ENCODE results near the gene U2SURP. TPM values are rescaled to one million over a fixed set of nuclear protein-coding genes. Genes with fewer than 3 reads are reported as not detected.
"Not testable (repeated sequence)": the region's sequence is repeated elsewhere in the genome, so short reads cannot be mapped to it uniquely, and the experiment has no call there.

U2SURP gene
- total and polyA plus RNA-seq, 5 experiments from 2014 or later = 110 to 169 (median 131) TPM

GRCh38 chr3:143066033-143066432 lies 64.7 kb downstream of the U2SURP start:
- Mint-ChIP-seq H3K36me3 (peaks cover 0 to 5% (median 5%) of the 10 kb centered on the region in 3 donors), H3K4me1 (peaks cover 0 to 8% (median 3%) of the 10 kb centered on the region in 4 donors), H3K27ac (peak overlapping the region in 2 of 10 donors; percentile 13 to 20), H3K4me3 (no peak overlapping the region), H3K27me3 (no peaks in the 10 kb centered on the region), H3K9me3 (no peaks in the 10 kb centered on the region)
- ATAC-seq = no peak
- DNase-seq = no peak
- POLR2A ChIA-PET = no interaction called here

GRCh38 chr3:143067201-143067600 lies 65.8 kb downstream of the U2SURP start:
- Mint-ChIP-seq H3K4me1 (peaks cover 0 to 8% (median under 1%) of the 10 kb centered on the region in 4 donors), H3K4me3 (no peak overlapping the region), H3K27me3 (no peaks in the 10 kb centered on the region), H3K36me3 (no peaks in the 10 kb centered on the region), H3K9me3 (no peaks in the 10 kb centered on the region), H3K27ac (no peak overlapping the region)
- POLR2A ChIA-PET = no interaction called here
- no peak for DNase-seq
- no peak for ATAC-seq

- ATAC-seq = no peak
These were observed 66.7 kb downstream of the U2SURP start for GRCh38 chr3:143068059-143068458.

GRCh38 chr3:143070977-143071551 lies 69.7 kb downstream of the U2SURP start:
- POLR2A ChIA-PET = interaction anchor here (0.5 kb wide), 1 partner anchor 66 kb away, joined by 4 read pairs; no protein-coding TSS in a partner anchor
- no peaks in the 10 kb centered on the region for H3K36me3 Mint-ChIP-seq
- no peaks in the 10 kb centered on the region for H3K27me3 Mint-ChIP-seq
- no peaks in the 10 kb centered on the region for H3K9me3 Mint-ChIP-seq
- H3K4me1 Mint-ChIP-seq = peaks cover 0 to 3% (median 0%) of the 10 kb centered on the region in 4 donors
- H3K4me3 Mint-ChIP-seq = no peak overlapping the region
- DNase-seq = no peak
- ATAC-seq = no peak
- H3K27ac Mint-ChIP-seq = no peak overlapping the region

More at GRCh38 chr3:143068059-143068458, 66.7 kb downstream of the U2SURP start:
- POLR2A ChIA-PET = no interaction called here
- H3K9me3 Mint-ChIP-seq = no peaks in the 10 kb centered on the region
- H3K27me3 Mint-ChIP-seq = no peaks in the 10 kb centered on the region
- no peak for DNase-seq
- H3K36me3 Mint-ChIP-seq = no peaks in the 10 kb centered on the region
- no peak overlapping the region for H3K4me3 Mint-ChIP-seq
- H3K4me1 Mint-ChIP-seq = peaks cover 0 to 8% (median under 1%) of the 10 kb centered on the region in 4 donors
- H3K27ac Mint-ChIP-seq = no peak overlapping the region

GRCh38 chr3:143071776-143072175 lies 70.4 kb downstream of the U2SURP start:
- Mint-ChIP-seq H3K27me3 (no peaks in the 10 kb centered on the region), H3K36me3 (no peaks in the 10 kb centered on the region), H3K27ac (no peak overlapping the region), H3K4me1 (peaks cover 0 to 3% (median 0%) of the 10 kb centered on the region in 4 donors), H3K9me3 (no peaks in the 10 kb centered on the region), H3K4me3 (no peak overlapping the region)
- ATAC-seq = no peak
- POLR2A ChIA-PET = interaction anchor here (0.5 kb wide), 1 partner anchor 67 kb away, joined by 4 read pairs; no protein-coding TSS in a partner anchor
- no peak for DNase-seq

GRCh38 chr3:143072298-143073020 lies 71.1 kb downstream of the U2SURP start:
- DNase-seq, H3K4me3 Mint-ChIP-seq, H3K4me1 Mint-ChIP-seq, H3K36me3 Mint-ChIP-seq, ATAC-seq, POLR2A ChIA-PET, H3K9me3 Mint-ChIP-seq, H3K27me3 Mint-ChIP-seq: not testable (repeated sequence)
- peak overlapping the region in 1 of 10 donors; percentile 21 for H3K27ac Mint-ChIP-seq

- H3K4me3 Mint-ChIP-seq, H3K4me1 Mint-ChIP-seq, H3K27me3 Mint-ChIP-seq, H3K36me3 Mint-ChIP-seq, H3K9me3 Mint-ChIP-seq, DNase-seq, ATAC-seq, POLR2A ChIA-PET: not testable (repeated sequence)
- peak overlapping the region in 1 of 10 donors; percentile 15 for H3K27ac Mint-ChIP-seq
These were observed 72.2 kb downstream of the U2SURP start for GRCh38 chr3:143073541-143073940.

- DNase-seq, H3K27ac Mint-ChIP-seq, H3K9me3 Mint-ChIP-seq, POLR2A ChIA-PET, H3K4me1 Mint-ChIP-seq, H3K4me3 Mint-ChIP-seq, H3K27me3 Mint-ChIP-seq, ATAC-seq, H3K36me3 Mint-ChIP-seq: not testable (repeated sequence)
These were observed 72.6 kb downstream of the U2SURP start for GRCh38 chr3:143073983-143074382.

- Mint-ChIP-seq H3K4me3 (no peak overlapping the region), H3K27ac (peak overlapping the region in 2 of 10 donors; percentile 17 to 19)
These were observed 77.5 kb downstream of the U2SURP start for GRCh38 chr3:143078883-143079282.

GRCh38 chr3:143080196-143080595 lies 78.8 kb downstream of the U2SURP start:
- no peak overlapping the region for H3K27ac Mint-ChIP-seq
- no peaks in the 10 kb centered on the region for H3K36me3 Mint-ChIP-seq
- H3K4me1 Mint-ChIP-seq = peaks cover 0 to 13% (median 1%) of the 10 kb centered on the region in 4 donors
- DNase-seq (no peak), ATAC-seq (no peak)
- POLR2A ChIA-PET = no interaction called here
- H3K27me3 Mint-ChIP-seq = peaks cover 0 to 8% (median 3%) of the 10 kb centered on the region in 5 donors
- H3K4me3 Mint-ChIP-seq = peak overlapping the region in 1 of 10 donors; percentile 39
- no peaks in the 10 kb centered on the region for H3K9me3 Mint-ChIP-seq

More at GRCh38 chr3:143078883-143079282, 77.5 kb downstream of the U2SURP start:
- ATAC-seq (no peak), DNase-seq (no peak)
- Mint-ChIP-seq H3K27me3 (peaks cover 0 to 3% (median 0%) of the 10 kb centered on the region in 5 donors), H3K36me3 (no peaks in the 10 kb centered on the region), H3K4me1 (peaks cover 0 to 7% (median 0%) of the 10 kb centered on the region in 4 donors), H3K9me3 (no peaks in the 10 kb centered on the region)
- POLR2A ChIA-PET = no interaction called here

GRCh38 chr3:143081365-143081764 lies 80.0 kb downstream of the U2SURP start:
- no peak for DNase-seq
- no peak for ATAC-seq
- POLR2A ChIA-PET = no interaction called here
- no peak overlapping the region for H3K27ac Mint-ChIP-seq
- H3K9me3 Mint-ChIP-seq = no peaks in the 10 kb centered on the region
- H3K36me3 Mint-ChIP-seq = no peaks in the 10 kb centered on the region
- H3K27me3 Mint-ChIP-seq = peaks cover 0 to 8% (median 3%) of the 10 kb centered on the region in 5 donors
- no peak overlapping the region for H3K4me3 Mint-ChIP-seq
- H3K4me1 Mint-ChIP-seq = peaks cover 0 to 13% (median 1%) of the 10 kb centered on the region in 4 donors

- peaks cover 0 to 8% (median 2%) of the 10 kb centered on the region in 5 donors for H3K27me3 Mint-ChIP-seq
- POLR2A ChIA-PET = no interaction called here
- H3K36me3 Mint-ChIP-seq = no peaks in the 10 kb centered on the region
- no peak for DNase-seq
- no peaks in the 10 kb centered on the region for H3K9me3 Mint-ChIP-seq
- H3K27ac Mint-ChIP-seq = peak overlapping the region in 1 of 10 donors; percentile 11
- ATAC-seq = no peak
- peaks cover 0 to 13% (median 1%) of the 10 kb centered on the region in 4 donors for H3K4me1 Mint-ChIP-seq
- no peak overlapping the region for H3K4me3 Mint-ChIP-seq
These were observed 80.7 kb downstream of the U2SURP start for GRCh38 chr3:143081844-143082778.

Data from naive thymus-derived CD8-positive, alpha-beta T cell (primary cell).